GM12891 (cell line): ENCODE results near the gene BORCS8.
"Not testable (repeated sequence)": the region's sequence is repeated elsewhere in the genome, so short reads cannot be mapped to it uniquely, and the experiment has no call there.

ENCODE experiments used
- POLR2A ChIP-seq: IDR thresholded peaks from 2 replicates; pipeline ENCODE4 v1.6.1; 2011; ENCODE audit warnings: low read depth, low read length, control low read depth
- POLR2AphosphoS5 ChIP-seq: IDR thresholded peaks from 2 replicates; pipeline ENCODE4 v1.6.1; 2011; ENCODE audit warnings: low read depth, low read length, control low read depth
- POU2F2 ChIP-seq: IDR thresholded peaks from 2 replicates; pipeline ENCODE4 v1.6.1; 2011; ENCODE audit warnings: low read depth, mild to moderate bottlenecking, control low read depth, low read length, moderate library complexity
- SPI1 ChIP-seq: IDR thresholded peaks from 2 replicates; pipeline ENCODE4 v1.6.1; 2011; ENCODE audit warnings: low read depth, low read length, control low read depth
- TAF1 ChIP-seq: IDR thresholded peaks from 2 replicates; pipeline ENCODE4 v1.6.1; 2011; ENCODE audit warnings: low read depth, low read length, control low read depth

DNA sequence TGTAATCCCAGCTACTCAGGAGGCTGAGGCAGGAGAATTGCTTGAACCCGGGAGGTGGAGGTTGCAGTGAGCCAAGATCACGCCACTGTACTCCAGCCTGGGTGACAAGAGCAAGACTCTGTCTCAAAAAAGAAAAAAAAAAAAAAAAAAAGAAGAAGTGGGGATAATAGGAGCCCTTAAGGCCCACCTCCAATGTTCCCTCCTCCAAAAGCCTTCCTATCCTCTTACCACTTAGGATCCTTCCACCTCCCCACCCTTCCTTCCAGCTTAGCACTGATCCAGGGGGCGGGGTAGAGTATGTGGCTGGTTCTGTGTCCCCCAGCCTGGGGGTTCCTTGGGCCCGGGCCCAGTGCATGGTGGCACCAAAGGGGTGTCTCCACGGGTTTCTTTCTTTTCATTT is 18.7 kb downstream of the BORCS8 start:
- not testable (repeated sequence) for TF ChIP-seq POLR2A, POLR2AphosphoS5, TAF1, SPI1, POU2F2
